ENCODE measurements around the gene FGF5.
"Not testable (repeated sequence)": the region's sequence is repeated elsewhere in the genome, so short reads cannot be mapped to it uniquely, and the experiment has no call there.

The FGF5 gene, protein sequence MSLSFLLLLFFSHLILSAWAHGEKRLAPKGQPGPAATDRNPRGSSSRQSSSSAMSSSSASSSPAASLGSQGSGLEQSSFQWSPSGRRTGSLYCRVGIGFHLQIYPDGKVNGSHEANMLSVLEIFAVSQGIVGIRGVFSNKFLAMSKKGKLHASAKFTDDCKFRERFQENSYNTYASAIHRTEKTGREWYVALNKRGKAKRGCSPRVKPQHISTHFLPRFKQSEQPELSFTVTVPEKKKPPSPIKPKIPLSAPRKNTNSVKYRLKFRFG

DNA sequence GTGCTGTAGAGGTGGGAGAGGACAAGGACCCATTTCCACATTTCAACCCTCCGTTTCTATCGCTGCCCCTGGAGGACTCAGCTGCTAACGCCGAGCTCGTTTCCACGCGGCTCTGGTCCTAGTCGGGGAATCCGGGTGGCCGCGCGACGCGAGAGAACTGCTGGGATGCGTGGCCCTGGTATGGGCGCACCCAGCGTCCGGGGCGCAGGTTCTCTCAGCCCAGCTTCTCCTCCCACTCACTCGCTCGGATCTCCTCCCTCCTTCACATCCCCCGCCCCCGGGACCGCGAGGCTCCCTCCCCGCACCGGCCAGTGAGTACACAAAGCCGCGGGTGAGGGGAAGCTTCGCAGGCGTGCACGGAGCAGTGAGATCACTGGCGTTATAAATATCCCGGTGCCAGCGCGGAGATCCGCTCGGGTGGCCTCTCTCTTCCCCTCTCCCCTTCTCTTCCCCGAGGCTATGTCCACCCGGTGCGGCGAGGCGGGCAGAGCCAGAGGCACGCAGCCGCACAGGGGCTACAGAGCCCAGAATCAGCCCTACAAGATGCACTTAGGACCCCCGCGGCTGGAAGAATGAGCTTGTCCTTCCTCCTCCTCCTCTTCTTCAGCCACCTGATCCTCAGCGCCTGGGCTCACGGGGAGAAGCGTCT, at the start of gene FGF5:
Gene FGF5, plus strand, starts transcription at position 412 of the 649 bp plus-strand sequence. Its CDS starts 161 bp downstream, at position 573.
- DNase-seq (ENCODE audit: low read depth in 1 of 2, low spot score in 1 of 2): no peak

DNA sequence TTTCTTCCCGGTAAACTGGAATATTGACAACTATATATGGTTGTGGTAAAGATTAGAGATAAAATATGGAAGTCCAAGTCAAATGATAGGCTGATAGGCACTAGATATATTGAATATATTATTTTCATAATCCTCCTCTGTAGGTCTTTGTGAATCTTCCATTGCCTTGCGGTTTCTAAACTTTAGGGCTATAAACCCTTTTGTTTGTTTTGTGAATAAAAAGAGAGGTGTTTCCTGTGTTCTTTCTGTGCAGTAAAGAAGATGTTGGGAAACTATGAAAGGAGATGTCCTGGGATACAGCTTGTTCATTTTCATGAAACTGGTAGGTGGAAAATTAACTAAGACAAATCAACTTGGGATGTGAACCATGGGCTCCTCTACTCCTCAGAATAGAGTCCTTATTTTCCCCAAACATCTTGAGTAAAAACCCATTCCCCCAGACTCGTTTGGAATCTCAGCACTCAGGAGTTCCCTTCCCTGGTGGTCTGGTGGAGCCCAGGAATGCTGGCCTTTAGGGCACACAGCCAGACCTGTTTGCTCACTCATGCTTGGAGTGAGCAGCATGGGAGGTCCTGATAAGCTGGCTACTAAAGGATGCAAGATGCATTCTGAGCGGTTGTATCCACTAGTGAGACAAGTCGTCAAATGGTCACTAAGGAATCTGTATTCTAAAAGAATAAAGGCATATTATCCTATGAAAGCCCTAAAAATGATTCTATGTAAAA, 47.0 kb upstream of the FGF5 start:
- no peak for DNase-seq (ENCODE audit: low read depth in 1 of 2, low spot score in 1 of 2)

DNA sequence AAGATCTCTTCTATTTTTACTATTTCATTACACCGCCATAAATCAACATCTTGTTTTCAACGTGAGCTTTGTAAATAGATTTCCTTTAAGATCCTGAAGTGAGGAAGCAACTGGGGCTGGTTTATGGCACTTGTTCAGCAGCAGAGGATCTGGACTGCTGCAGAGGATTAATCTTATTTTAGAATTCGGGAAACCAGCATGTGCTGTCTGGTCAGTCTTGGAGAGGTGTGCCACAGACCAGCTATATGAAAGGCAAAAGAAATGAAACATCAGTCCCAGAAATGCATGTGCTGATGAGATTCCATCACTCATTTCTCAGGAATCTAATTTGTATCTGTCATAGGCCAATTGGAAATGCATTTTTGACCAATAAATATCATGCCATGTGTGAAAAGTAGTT, 45.8 kb upstream of the FGF5 start:
- DNase-seq (ENCODE audit: low read depth in 1 of 2, low spot score in 1 of 2): no peak

DNA sequence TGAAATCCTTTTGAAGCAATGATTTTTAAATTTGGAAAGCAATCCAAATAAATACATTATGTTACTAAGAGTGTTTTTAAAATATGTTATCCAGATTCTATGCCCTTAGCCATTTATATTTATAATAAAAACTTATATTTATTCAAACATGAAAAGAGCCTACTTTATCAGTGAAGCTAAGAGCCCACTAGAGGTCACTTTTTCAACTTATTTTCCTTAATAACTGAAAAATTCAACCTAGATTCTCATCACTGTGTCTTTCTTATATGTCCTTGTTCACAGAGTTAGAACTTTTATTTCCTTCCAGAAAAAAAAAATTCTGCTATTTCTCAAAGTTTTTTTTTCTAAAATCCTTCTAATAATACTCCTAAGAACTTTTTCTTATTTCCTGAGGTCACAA, 45.3 kb upstream of the FGF5 start:
- no peak for DNase-seq (ENCODE audit: low read depth in 1 of 2, low spot score in 1 of 2)

DNA sequence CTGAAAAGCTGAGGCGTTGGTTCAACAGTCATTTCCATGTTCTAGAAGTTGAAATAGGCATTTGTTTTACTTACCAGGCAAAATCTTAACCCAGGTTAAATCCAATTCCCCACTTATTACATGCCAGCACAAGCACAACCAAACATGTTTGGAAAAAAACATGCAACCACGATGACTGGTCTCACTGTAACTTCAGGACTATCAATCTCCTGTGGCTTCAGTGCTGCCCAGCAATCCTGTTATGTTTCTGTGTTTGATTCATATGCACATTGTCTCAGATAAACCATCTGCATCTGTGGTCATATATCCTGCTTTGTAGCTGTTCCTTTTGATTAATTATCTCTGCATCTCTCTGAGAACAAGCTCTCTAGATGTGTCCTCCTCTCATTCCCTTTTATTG, 40.9 kb upstream of the FGF5 start:
- no peak for DNase-seq (ENCODE audit: low read depth in 1 of 2, low spot score in 1 of 2)

DNA sequence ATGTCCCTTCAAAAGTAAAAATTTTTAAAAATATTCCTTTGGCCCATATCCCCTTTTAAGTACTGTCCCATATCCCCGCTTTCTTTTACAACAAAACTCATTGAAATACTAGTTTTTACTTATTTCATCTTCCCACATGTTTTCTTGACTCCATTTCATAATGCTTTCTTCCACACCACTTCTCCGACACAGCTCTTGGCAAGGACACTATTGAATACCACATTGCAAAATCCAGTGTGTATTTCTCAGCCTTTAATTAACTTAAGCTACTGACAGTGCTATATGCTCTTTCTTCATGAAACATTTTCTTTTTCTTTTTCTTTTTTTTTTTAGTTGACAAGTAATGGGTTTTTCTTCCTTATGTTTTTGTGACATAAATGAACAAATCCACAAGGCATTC, 40.4 kb upstream of the FGF5 start:
- no peak for DNase-seq (ENCODE audit: low read depth in 1 of 2, low spot score in 1 of 2)

DNA sequence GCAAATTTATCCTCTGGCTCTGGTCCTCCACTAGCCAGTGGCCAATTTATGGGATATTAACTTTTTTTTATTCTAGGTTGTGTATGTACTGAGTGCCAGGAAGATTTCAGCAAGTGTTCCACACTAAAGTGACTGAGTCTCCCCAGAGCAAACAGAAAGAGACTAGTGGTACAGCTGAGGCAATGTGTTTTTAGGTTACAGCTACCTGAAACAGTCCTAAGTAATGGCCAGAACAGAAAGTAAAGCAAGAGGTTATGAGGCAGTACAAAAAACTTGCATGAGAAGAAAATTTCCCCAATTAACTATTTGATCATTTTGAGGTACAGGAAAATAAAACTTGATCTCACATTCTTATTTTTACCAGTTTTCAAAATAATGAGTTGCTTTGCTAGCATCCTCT, 38.0 kb upstream of the FGF5 start:
- DNase-seq (ENCODE audit: low read depth in 1 of 2, low spot score in 1 of 2): no peak

DNA sequence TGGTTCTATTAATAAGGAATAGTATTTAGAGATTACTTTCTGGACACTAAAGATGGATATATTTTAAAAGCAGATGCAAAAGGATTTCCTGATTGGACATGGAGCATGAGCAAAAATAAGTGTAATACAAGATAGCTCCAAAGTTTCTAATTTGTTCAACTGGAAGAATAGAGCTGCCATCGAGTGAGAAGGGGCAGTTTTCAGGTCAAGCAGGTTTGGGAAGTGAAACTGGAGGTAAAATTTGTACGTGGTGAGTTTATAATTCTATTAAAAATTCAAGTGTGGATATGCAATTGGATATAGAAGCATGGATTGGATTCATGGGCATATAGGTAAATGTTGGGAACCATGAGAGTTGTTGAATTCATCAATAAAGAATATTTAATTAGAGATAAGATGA, 37.3 kb upstream of the FGF5 start:
- no peak for DNase-seq (ENCODE audit: low read depth in 1 of 2, low spot score in 1 of 2)

DNA sequence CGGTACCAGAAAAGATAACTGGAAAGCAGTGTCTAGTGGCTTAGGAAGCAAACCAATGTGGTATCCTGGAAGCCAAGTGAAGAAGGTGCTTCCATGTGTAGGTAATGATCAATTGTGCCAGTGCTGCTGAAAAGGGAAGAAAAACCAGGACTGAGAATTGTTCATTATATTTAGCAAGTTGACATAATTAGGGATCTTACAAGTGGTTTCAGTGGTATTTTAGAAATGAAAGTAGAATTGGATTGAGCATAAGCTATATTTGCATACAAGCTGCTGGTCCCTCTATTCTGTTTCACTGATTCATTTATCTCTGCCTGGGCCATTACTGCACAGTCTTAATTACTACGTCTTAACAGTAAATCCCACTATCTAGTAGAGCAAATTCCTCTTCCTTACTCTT, 36.9 kb upstream of the FGF5 start:
- DNase-seq (ENCODE audit: low read depth in 1 of 2, low spot score in 1 of 2): no peak

DNA sequence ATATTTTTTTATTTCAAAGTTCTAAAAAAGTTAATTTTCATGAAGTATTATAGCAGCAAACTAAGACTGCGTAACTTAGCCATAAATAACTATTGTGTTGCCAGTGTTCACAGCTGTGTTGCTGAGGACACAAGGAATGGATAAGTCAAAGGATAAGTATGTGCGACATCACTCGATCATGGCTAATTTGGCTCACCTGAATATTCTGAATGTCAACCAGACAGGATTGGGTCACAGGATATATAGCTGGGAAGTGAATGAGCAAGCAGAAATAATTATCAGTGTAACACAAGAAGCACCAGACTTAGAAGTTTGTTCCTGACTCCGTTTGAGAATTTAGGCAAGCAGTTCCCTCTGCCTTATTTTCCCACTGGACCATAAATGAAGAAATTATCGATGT, 35.3 kb upstream of the FGF5 start:
- DNase-seq (ENCODE audit: low read depth in 1 of 2, low spot score in 1 of 2): no peak

DNA sequence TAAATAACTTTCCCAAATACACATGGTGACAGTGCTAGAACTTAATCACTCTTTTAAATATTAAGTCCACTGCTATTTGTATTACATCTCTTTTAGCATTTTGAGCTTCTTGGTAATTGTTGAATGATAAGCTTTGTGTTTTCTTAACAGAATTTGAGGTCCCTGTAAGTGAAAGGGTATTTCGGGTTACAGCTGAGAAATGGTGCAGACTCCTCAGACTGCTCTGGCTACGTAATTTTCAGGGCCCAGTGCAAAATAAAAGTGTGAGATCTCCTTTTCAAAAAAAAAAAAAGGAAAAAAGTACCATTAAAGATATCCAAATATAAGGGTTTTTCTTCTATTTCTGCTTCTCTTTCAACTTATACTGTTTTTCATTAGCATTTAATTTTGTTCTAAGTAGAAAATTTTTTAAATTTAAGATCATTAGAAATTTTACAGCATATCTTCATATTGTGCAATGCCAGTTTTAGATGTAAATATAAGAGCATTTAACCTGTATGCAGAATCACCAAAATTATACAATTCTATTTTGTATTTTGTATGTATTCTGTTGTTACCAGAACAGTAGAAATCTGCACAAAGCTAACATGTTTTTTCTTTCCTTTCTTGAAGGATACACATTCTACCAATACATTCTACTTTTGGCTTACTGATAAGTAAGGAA, 33.6 kb upstream of the FGF5 start:
- DNase-seq (ENCODE audit: low read depth in 1 of 2, low spot score in 1 of 2): no peak

DNA sequence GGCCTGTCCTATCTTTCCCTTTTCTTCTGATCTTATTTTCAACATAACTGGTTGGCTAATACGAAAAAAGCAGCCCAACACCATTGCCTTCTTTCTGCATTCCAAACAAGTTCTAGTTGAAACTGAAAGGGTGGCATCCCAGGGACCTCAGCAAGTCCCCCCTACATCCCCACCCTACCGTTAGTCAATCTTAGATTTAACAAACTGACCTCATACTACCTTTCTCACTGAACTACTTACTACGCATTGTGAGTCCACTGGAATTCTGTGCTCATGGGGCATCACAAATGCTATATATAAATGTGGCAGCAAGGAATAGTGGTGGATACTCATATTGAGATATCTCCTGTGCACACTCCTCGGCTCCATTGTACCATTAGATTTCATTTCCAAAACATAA, 33.1 kb upstream of the FGF5 start:
- no peak for DNase-seq (ENCODE audit: low read depth in 1 of 2, low spot score in 1 of 2)

DNA sequence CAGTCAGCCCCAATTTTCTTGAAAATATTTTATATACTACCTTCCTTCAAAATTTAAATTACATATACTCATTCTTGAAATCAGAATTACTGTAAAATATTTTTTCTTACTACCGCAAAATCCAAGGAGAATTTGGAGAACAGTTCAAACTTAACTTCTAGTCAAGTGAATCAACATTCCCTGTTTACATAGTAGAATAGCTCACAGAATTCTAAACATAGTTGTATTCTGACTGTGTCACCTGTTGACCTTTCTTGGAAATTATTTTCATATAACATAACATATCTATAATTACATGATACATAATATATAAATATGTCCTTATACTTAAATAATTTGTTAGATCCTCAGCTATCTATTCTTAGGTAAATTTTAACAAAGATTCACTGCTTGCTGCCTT, 31.0 kb upstream of the FGF5 start:
- no peak for DNase-seq (ENCODE audit: low read depth in 1 of 2, low spot score in 1 of 2)

DNA sequence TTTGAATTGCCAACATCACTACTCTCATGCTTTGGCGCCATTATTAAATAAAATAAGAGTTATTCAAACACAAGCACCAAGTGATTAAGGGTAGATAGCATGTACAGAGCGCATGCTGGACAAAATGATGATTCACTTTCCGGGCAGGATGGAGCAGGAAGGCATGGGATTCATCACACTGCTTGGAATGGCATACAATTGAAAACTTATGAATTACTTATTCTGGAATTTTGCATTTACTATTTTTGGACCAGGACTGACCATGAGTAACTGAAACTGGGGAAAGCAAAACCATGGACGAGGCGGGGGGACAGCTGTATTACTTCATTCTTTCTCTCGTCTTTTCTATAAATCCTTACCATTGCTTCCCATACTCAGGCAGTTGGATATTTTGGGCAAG, 28.5 kb upstream of the FGF5 start:
- DNase-seq (ENCODE audit: low read depth in 1 of 2, low spot score in 1 of 2): no peak

DNA sequence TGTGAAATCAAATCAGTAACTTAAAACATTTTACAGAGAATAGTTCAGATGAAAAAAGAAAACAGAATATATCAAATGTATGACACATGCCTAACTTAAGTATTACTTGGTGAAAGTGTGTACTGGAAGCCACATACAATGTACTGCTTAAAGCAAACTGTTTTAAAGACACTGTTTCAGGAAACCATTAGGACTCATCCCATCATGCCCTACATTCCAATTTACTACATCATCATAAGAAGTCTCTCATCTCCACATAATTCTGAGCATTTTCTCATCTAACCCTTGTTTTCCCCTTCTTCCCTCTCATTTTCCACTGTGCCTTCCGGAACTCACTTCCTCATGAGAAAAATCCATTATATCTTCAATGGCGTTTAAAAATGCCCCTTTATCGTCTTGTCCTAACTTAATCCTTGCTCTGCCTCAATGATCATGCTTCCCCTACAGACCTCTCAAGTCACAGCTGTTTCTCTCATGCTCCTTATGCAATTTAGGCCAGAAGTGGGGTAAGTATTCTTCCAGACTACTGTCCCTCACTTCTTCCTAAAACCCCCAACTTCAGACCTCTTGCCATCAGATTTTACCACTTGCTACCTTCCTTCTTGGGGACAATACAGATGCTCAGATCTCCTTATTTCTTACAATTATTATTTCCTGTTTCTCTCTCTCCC, 26.8 kb upstream of the FGF5 start:
- DNase-seq (ENCODE audit: low read depth in 1 of 2, low spot score in 1 of 2): no peak

DNA sequence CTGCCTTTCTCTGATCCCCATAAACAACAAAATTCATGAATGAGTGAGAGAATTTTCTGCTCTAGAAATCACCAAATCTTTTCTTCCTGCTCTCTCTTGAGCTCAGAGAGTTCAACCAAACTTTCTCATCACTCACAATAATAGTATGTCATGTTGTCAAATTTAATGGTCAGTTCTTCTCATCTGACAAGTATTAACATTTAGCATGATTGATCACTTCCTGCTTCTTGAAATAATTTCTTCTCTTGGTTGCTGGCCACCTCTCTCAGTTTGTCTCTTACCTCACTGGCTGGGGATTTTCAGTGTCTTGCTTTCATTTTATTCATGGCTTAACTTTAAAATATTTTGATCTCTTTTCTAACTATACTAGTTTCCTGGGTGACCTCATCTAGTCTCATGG, 25.5 kb upstream of the FGF5 start:
- DNase-seq (ENCODE audit: low read depth in 1 of 2, low spot score in 1 of 2): no peak

DNA sequence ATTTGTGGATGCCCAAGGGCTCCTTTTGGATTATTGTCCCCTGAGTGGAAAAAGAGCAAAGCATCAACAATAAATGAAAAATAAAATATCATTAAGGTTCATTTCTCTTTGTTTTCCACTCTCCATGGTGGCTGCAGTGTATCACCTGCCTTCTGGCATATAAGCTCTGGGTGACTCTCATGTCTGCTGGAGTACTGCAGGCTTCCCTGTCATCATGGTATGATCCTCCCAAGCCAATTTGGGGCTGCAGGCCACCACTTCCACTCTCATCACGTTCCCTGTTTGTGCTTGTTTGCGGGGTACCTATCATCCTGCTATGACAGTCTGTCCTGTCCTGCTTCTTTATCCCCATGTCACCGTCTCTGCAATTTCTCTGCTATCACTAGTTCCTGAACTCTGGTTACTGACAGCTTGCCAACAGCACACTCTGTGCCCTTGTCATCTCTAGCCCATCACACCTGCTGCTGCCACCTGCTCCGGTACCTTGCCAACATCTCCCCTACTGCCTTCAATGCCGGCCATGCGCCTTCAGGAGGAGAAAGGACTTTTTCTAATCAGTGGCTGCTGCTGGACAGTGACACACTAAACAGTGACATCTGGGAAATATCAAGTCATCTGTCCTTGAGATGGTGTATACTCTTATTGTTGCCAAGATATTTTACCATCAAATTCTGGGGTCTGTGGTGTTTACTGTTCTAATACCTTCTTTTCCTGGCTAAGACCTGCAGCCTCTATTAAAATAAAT, 23.0 kb upstream of the FGF5 start:
- no peak for DNase-seq (ENCODE audit: low read depth in 1 of 2, low spot score in 1 of 2)

DNA sequence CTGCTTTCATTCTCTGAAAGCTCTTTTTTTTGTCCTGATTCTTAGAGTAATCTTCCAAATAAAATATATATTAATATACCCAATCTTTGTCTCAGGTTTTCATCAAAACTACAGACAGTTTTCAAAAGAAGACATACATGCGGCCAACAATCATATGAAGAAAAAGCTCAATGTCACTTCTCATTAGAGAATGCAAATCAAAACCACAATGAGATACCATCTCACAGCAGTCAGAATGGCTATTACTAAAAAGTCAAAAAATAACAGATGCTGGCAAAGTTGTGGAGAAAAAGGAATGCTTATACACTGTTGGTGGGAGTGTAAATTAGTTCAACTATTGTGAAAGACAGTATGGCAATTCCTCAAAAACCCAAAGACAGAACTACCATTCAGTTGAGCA, 19.0 kb upstream of the FGF5 start:
- not testable (repeated sequence) for DNase-seq (ENCODE audit: low read depth in 1 of 2, low spot score in 1 of 2)

DNA sequence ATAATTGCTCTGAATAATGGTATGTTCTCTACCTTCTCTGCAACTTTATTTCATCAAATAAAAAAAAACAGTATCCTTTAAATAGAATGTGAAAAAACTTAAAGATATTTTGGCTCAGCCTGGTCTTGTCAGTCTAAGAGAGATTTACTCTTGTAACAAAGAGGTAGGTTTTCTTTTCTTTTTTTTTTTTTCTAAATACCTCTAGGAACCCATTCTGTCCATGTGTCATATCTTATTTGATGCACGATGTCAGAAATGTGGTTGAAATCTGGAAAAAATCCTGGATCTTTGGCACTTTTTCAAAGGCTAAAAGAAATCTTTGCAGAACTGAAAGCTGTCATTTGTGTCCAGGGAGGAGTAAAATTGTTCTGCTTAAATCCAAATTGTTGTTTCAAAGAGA, 17.3 kb upstream of the FGF5 start:
- no peak for DNase-seq (ENCODE audit: low read depth in 1 of 2, low spot score in 1 of 2)

DNA sequence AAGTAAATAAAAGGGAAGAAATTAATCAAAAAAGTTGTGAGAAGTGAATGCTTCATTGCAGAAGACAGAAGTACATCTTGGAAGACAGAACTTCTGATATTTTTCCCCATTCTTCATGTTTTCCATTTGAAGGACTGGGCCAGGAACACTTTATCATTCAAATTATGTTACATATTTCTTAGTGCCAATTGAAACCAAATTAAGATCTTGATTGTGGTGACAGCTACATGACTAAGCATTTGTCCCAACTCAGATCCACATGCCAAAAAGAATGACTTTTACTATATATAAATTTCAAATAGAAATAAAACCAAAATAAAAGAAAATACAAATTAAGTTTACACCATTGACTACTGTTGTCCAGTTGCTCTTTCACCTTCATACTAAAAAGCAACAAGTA, 14.0 kb upstream of the FGF5 start:
- DNase-seq (ENCODE audit: low read depth in 1 of 2, low spot score in 1 of 2): no peak

DNA sequence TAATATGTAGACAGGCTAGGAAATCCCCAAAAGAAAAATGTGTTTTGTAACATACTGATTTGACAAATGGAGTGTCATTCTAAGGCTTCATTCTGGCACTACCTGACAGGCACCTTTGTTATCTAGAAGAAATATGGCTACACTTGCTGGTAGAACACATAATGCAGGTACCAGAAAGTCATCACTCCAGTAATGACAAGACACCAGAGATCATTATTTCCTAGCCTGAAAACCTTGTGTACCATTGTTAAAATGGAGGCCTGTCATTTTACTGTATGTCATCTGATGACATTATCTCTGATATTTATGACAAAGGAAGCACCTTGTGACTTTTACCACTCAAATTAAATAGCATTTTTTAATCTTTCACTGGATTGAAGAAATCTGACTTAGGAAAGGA, 13.5 kb upstream of the FGF5 start:
- no peak for DNase-seq (ENCODE audit: low read depth in 1 of 2, low spot score in 1 of 2)

Data from stimulated activated CD4-positive, alpha-beta T cell treated with anti-CD3 and anti-CD28 coated beads, Interleukin-15, amount 100 ng/mL, for 1 hour (primary cell).